ENCODE results near the gene CETN3.

CETN3 gene

DNA sequence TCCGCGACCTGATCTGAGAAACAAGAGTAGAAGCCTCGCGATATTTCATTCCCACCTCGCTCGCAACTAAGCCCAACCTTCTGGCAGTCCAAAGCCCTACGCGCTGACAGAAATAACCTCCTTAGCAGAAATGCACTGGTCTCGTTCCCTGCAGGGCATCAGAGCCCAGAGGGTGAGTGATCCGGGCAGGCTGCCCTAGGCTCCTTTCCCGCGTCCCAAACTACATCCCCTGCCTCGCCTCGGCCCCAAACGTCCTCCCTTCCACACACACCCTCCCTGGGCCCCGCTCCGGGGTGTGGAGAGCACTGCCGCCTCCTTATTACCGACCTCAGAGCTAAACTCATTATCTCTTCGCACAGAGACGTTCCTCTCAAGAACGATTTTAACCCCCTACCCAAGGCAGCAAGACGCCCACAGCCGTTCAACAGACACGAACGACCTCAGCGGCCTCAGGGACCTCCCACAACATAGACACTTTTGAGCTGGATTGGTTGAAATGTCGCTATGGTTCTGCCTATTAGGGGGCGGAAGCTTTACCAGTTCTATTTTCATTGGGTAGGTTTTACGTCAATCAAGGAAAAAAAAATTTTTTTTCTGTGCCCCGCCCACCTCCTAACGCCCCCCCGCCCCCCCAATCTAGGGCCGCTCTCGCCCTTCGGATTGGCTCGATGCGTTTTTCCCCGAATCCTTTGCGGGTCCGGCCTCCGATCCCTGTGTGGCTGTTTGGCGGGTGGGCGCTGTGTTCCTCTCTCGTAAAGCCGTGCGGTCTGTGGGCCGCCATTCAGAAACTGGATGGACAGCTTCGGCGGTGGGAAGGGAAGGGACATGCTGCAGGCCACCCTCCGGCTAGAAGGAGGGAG, at the start of gene CETN3:
Gene CETN3, minus strand, starts transcription at position 439 of the 860 bp plus-strand sequence. Its CDS starts 95 bp downstream, at position 344.
- peak; percentile 95 for DNase-seq

DNA sequence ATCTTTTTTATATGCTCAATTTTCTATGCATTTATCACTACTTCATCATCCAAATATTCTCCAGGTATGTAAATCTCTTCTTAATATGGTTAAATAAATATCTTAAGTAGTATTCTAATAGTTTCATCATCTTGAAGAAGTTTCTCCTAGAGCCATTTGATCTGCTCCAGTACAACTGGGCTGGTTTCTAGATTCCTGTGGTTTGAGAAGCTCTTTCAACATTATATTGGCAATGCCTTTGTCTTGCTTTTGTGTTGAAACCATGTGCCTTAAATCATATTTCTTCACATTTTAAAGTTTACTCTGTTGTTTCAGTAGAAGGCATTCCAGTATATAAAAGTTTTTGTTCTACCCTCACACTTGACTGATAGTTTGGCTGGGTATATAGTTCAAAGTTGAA, 37.4 kb upstream of the CETN3 start:
- no peak for DNase-seq

DNA sequence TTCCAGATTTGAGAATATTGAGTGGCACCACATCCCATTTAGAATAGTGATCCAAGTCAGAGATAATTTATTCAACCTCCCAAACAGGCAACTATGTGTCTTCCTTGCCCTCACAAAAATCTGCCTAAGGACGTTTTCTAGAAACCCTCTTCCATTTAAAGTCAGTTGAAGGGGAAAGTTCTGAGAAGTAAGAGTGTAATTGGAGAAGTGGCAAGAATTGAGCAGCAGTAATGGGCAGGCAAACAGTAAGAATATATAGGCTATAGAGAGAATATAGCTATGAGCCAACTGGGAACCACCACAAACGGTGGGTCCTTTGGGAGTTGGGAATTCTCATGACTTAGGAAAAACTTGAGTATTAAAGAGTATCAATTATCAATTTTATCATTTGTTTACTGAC, 31.1 kb upstream of the CETN3 start:
- DNase-seq: no peak

DNA sequence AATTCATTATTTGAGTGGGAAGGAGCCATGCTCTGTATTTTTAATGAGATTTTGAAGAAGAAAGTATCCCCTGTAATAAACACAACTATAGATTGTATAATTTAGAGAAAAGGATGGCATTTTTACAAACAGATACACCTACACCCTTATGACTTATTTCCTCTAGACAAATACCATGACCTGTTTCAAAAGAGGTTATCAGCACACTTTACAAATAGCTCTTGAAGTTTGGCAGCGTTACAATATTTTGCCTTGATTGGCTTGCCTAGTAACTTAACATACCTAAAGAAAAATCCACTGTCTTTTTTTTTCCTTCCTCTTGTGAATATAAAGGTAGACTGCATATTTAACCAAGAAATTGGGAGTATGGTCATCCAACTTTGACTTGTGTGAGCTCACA, 28.5 kb upstream of the CETN3 start:
- DNase-seq: no peak

DNA sequence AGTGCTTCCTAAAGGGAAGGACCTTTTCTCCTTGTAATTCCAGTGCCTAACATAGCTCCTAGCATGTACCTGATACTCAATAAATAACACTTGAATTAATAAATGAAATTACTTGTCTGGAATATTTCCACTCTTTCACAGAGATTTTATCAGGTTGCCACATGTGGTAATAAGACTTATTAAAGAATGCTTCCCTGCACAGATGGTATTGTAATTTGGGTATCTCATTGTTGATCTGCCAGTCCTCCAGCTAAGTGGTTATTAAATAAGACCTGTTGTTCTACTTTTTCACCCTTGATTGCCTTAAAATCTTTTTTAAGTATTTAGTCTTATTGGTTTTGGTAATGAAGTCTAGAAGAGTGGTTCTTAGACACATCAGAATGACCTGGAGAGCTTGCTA, 28.1 kb upstream of the CETN3 start:
- no peak for DNase-seq

DNA sequence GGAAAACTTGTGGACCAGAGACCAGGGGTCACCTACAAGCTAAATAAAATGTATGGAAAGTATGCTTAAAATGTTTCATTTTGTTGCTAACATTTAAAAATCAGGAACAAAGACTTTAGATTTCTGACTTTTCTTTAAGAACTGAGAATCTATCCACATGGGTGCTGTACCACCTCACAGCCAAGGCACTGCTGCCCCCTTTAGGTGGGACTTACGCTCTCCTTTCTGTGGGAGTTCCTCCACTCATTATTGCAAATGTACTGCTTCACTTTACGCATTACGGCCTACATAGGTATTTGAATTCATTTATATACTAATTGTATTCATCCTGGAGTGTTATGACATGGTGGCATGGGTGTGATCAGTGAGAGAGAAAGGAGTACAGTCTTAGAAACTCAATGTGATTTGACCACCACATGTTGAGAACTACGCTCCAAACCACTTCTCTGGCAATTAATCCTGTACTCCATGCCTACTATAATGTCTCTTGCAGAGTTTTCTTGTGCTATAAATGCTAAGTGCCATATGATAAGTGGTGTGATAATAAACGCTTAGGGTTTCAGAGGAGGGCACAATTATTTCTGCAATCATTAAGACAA, 24.7 kb upstream of the CETN3 start:
- peak; percentile 50 for DNase-seq

DNA sequence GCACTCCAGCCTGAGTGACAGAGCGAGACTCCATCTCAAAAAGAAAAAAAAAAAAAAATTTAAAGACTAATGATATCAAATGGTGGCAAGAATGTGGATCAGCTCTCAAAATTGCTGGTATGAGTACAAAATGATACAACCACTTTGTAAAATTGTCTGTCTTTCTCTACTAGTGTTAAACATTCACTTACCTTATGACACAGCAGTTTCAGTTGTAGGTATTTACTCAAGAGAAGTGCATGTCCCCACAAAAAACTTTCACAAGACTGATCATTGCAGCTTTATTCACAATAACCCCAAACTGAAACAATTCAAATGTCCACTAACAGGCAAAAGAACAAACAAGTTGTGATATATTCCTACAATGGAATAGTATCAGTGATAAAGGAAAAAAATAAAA, 14.7 kb upstream of the CETN3 start:
- no peak for DNase-seq

DNA sequence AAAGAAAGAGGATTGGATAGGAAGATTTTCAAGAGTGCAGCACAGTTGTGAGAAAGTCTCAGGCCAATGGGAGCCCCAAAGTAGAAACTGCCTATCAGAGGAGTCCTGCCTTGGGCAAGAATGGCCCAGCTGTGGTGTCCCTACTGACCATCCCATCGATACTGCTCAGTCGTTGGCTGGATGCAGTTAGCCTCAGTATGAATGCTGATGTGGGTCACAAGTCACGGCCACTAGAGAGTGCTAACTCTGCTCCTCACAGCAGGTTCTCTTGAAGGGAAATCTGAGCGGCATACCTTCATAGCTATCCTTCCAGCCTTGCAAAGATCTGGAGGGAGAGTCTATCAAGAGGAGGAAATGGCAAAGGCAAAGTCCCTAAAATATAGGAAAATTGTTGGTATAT, 11.6 kb upstream of the CETN3 start:
- no peak for DNase-seq

DNA sequence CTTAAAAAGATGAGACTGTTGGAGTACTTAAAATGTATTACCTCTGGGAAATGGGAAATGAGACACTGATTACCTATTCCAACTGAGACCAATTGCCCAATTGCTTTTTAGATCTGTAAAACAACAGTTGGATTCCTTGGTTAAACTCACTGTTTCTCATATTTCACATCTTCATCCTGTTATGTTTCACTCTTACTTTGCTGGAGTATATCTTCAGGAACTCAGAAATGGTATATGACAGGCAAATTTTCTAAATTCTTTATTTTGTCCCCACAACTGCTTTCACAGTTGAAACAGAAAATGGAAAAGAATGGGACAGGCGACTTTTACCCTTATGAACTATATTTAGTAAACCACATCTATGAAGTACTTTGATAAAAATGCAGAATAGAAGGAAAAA, 8.7 kb upstream of the CETN3 start:
- no peak for DNase-seq

DNA sequence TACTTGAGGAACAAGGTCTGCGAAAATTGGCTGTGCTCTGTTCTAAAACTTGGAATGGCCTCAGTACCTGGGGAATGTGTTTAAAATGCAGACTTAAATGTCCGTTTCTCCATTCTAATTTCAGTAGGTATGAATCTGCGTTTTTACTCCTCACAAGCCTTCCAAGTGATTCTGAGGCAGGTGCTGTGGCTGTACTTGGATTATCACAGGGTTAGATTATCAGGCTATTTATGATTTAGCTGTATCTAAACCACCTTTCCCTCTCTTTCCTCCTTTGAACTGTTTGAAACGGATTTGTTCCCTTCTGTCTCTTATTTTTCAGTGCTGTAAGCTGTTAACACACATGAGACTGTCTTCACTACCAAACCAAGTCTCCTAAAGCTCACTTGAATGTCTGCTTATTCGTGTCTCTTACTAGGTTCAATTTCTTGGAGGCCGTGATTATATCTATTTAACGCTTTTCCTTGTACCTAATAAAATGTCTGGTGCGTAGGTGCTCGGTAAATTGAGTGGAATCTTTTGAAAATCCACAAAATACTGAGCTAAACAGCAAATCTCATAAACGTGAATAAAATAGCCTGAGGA, 714 bp upstream of the CETN3 start:
- no peak for DNase-seq

DNA sequence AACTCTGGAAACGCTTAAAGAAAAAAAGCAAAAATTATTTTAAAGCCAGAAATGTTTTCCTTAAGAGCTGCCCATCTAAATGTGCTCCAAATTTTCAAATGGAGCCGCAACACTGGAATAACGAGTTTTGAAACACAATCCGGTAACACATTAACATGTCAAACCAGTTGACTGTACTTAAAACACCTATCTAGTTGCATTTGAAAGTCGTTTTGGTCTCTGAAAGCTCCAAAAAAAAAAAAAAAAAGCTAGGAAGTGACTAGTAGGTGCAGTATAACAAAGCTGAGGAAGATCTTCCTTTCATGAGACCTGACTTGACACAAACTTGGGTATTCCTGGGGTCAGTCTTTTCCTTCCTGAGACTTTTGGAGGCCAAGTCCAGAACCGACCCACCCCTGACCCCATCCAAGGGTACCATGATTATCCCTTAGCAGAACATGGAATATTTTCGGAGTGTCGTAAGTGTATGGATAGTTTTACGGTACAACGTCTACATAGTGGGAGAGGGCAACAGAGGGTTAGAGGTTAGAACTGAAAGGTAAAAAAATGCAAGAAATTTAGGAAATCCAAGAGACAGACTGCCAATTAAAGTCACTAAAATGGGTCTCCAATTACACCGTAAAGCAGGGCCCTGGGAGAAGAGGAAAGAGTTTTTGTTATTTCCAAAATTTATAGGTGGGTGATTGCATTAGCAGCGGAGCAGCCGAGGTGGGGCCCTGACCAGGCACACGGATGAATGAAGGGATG, 812 bp downstream of the CETN3 start:
- DNase-seq: no peak

DNA sequence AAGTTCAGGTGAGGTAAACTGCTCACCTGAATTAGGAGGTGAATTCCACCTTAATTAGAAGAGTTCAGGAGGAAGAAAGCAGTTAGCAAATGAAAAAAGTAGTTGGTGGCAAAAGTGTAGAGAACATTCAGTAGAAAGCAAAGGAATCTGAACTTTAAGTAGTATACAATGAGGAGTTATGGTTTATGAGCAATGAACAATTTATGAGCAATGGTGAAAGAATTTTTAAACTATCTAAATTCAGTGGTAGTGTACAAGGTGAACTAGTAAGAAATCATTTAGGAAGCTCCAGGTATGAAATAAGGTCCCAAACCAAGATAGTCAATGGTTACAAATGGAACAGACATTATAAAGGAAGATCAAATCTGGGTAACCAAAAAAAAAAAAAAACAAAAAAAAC, 3.1 kb downstream of the CETN3 start:
- DNase-seq: no peak

DNA sequence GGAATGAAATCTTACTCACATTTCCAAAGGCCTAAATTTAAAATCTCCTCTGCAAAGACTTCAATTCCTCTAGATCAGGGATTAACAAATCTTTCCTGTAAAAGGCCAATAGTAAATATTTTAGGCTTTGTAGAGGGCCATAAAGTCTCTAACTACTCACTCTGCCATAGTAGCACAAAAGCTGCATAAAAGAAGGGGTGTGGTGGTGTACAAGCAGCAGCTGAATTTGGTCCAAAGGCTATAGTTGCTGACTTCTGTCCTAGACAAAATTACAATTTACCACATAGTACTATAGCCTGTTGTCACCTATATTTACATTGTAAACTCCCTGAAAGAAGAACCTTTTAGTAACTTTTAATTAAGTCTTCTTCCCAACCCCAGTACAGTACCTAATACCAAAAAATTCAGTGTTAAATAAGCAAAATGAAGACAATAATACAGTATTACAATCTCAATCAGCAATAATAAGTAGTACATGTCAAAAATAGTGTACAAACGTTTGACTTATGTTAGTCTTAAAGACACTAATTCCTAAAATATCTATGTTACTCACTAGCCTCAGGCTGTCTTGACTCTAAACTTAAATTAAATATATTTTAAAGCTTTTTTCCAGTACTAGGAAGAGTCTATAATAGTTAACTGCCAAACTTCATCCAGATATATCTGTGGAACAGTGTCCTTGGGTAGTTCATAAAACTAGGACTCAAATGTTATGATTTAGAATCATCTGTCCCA, 6.9 kb downstream of the CETN3 start:
- DNase-seq: no peak

DNA sequence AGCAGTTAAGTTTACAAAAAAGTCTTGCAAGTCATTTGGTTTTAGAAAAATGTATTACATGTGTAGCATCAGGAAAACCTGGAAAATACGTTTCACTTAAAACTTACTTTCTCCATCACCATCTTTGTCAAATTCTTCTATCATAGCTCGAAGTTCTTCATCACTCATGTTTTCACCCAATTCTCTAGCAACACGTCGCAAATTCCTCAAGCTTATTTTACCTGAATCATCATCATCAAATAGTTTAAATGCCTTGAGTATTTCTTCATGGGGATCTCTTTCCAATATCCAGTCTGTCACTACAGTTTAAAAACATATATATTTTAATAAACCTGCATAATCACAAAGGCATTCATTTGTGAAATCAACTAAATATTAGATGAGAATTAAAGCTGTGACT, 10.3 kb downstream of the CETN3 start:
- DNase-seq: no peak

DNA sequence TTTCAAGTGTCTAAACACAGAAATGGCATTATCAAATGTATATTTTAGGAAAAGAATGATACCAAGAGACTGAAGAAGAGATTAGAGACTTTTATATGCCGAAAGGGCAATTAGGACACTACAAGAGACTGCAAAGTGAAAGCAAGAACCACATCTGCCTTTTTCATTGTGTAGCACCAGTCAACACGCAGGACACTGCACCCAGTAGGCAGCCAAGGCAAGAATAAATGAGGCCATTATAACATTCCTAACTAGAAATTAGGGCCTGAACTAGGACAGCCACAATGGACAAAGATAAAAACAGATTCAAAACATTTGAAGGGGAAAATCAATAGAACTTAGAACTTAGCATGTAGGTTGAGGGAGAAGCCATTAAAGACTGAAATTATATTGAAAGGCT, 10.8 kb downstream of the CETN3 start:
- DNase-seq: no peak

DNA sequence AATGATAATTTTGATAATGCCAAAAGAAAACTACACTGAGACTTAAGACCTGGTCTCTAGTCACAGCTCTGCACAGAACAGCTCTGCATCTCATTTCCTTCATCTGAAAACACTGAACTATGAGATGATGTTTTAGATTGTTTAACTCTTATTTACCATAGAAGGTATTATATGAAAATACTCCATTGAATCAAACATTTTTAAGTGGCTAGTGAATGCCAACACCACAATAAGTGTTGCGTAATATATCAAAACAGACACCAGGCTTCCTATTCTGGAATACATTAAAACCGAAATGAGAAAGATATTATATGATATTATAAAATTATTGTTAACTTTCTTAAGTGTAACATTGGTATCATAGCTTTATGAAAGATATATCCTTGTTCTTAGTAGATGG, 14.6 kb downstream of the CETN3 start:
- DNase-seq: no peak

DNA sequence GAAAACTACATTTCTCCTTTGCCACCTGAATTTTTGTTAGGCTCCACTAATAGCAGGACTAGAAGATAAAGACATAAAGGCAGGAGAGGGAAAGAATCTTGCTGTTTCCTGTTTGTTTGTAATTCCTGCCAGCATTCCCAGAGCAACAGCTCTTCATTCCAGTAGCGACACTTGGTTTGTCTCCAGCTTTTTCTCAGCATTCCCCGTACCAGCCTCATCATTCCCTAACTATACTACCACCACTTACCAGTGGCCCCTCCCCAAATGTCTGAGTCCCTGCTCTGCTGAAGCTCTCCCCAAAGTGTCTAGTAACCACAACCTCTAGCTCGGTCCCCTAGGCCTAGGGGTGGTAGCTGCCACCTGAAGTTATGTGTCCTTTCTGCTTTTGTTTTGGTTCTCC, 18.6 kb downstream of the CETN3 start:
- DNase-seq: no peak

DNA sequence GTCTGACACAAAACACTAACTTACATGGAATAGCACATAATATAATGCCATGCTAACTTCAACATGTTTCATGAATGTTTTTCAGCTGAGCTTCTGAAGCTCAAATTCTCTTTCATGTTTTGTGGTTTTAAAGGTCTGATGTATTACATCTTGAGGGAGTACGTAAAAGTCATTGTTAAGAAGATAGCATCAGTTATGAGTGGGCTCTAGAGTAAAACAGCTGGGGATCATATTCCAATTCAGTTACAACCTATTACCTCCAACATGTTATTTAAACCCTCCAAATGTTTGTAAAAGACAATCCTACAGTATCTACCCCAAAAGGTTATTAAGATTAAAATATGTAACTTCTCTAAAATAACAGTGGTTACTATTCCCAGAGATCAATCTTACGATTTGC, 19.2 kb downstream of the CETN3 start:
- DNase-seq: no peak

DNA sequence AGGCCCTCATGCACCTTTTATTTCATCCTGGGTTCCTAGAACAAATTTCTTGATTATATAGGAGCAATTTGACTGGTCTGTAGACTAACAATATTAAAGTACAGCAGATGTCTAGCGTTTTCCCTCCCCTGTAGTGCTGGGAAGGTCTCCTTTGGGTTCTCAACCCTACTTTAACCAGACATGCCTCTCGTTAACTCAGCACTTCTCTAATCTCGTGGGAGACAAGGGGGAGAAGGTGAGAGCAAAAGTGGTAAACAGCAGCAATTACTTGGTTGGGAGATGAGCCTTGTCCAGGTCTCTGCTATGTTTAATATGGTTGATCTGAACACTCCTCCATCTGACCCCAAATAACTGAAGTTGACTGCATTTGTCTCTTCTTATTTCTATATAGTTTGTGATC, 22.0 kb downstream of the CETN3 start:
- no peak for DNase-seq

DNA sequence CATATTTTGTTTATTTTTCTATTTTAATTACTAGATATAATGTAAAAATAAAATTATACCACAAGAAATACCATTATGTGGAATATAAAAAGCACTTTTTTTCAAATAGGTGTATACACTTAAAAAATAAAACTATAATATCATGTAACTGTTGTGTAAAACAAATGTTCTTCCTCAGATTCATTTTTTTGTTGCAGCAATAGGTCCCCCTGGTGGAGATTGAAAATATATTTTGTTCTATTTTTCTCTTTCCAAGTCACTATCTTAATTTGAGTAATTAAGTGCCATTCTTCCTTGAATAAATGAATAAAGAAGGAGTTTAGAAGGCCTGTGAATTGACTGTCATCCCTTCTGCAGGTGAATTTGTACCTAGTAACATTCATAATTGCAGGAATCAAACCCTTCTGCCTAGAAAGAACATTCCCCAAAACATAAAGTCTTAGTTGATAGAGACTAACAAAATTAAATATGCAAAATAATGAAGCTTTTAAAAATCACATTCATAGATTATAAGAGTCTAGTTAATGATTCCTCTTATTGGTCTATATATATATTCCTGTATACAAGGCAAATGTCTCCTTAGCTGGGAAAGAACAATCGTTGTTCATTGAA, 23.4 kb downstream of the CETN3 start:
- peak; percentile 13 for DNase-seq

DNA sequence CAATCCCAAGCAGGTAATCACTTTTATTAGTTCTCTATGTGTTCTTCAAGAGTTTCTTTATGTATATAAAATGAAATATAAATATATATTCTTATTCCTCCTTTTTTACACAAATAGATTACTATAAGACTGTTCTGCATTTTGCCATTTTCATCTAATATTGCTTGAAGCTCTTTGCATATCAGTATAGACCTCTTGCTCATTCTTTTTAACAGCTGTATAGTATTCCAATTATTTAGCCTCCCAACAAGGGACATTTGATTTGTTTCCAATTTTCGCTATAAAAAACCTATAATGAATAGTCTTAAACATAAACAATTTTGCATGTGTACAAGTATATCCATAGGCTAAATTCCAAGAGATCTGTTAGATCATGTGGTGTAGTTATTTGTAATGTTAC, 25.2 kb downstream of the CETN3 start:
- no peak for DNase-seq

DNA sequence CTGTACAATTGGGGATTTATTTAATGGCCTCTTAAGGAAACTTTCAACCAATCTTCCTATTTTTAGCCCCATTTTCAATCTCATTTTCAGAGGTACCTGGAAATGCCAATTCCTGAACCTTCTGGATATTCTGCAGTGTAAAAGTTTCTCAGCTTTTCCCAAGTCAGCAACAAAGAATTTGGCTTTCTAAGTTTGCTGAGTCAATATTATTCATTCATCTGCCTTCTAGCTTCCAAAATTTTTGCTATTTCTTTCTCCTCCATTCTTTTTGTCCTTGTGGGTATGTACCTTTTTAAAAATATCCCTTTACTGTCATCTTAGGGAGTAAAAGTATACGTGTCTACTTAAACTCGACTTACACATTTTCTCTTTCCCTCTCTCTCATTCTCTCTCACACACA, 25.7 kb downstream of the CETN3 start:
- no peak for DNase-seq
